ENCODE results near the gene SYNPO2. TPM values are rescaled to one million over a fixed set of nuclear protein-coding genes. Genes with fewer than 3 reads are reported as not detected.

The SYNPO2 gene
- total and polyA plus RNA-seq, 2 of the 13 experiments (the other 11 are each of a cell fraction or from before 2014, with no cell fraction given), result not detected

- TF ChIP-seq AHDC1 (CRISPR knock-in tag; IDR thresholded peaks at IDR 0.05; ENCODE audit: borderline replicate concordance) (no peak), ZNF775 (CRISPR knock-in tag; IDR thresholded peaks at IDR 0.05; ENCODE audit: borderline replicate concordance) (no peak), TBX2 (CRISPR knock-in tag; IDR thresholded peaks at IDR 0.05; ENCODE audit: borderline replicate concordance) (no peak), ZBTB40 (IDR thresholded peaks at IDR 0.05) (no peak), ZBTB40 (CRISPR knock-in tag; IDR thresholded peaks at IDR 0.05) (no peak), BHLHE40 (IDR thresholded peaks at IDR 0.05; ENCODE audit: low read length) (no peak), ZNF816 (CRISPR knock-in tag; IDR thresholded peaks at IDR 0.05; ENCODE audit: borderline replicate concordance) (no peak), ZNF784 (CRISPR knock-in tag; IDR thresholded peaks at IDR 0.05; ENCODE audit: borderline replicate concordance) (no peak)
Observed at GRCh38 chr4:118995693-118996391, 107.2 kb downstream of the SYNPO2 start (continued).

Measured in HepG2 (cell line).